HG02623 (cell line): ENCODE results near the gene CLINT1.

Experiments
- ATAC-seq: cut with Tn5 transposase; IDR thresholded peaks from one replicate; pipeline ENCODE4 v1.9.1; 2021; ENCODE audit warnings: moderate library complexity; ENCODE audit not compliant: unreplicated experiment

Gene CLINT1

DNA sequence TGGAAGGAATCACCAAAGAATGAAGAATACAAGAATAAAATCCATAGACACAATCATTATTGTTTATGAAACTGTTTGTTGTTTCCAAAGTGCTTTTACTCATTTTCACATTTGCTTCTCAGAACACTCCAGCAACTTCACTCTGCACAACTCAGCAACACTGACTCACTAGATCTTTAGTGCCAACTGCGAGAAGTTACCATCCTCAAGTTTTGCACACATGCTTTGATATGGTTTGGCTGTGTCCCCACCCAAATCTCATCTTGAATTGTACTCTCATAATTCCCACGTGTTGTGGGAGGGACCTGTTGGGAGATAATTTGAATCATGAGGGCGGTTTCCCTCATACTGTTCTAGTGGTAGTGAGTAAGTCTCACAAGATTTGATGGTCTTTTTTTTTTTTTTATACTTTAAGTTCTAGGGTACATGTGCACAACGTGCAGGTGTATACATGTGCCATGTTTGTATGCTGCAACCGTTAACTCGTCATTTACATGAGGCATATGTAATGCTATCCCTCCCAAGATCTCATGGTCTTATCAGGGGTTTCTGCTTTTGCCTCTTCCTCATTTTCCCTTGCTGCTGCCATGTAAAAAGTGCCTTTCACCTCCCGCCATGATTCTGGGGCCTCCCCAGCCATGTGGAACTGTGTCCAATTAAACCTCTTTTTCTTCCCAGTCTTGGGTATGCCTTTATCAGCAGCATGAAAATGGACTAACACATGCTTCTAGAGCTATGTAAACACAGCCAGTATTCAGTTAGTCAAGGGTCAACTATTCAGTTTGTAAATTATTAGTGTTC lies 36.9 kb downstream of the CLINT1 start:
- ATAC-seq = no peak

DNA sequence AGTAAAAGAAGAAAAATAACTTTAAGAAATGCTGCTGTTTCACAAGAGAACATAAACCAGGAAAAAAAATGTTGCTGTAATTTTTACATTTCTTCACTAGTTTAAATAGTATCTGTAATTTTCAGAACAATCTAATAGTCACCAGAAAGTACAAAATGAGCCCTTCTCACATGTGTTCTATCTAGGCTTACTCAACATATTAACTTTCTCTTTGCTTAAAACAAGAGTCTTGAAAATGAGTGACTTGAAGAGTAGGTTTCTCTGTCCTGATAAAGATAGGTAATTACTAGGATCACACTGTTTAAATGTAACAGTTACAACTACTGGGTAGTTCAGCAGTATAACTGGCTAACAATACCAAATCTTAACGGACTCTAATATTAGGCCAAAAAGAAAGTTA lies 37.5 kb downstream of the CLINT1 start:
- ATAC-seq = no peak

DNA sequence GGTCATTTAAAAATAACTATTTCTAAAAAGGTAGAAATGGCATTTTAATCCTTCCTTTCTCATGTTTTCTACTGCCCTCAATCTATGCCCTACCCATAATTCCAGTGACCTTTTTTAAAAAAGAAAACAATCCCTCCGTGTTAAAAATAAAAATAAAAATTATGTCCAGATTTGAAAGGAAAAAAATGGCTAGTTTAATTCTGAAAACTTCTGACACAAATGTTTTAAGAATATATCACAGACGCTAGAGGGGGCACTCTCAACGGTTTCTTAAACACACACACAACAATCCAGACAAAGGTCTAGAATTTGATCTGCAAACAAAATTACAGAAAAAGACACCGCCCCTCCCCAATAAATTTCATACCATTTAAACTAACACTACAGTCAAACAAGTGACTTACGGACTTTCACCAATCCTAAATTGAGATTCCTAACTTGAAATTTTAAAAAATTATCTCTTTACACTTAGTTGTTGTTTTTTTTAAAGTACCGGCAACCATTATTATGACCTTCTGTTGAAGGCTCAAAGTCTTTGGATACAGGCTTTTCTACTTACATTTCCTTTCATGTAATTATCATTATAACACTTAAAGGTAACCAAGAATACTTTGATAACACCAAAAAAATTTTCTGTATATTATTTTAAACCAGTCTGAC lies 38.2 kb downstream of the CLINT1 start:
- ATAC-seq = no peak

DNA sequence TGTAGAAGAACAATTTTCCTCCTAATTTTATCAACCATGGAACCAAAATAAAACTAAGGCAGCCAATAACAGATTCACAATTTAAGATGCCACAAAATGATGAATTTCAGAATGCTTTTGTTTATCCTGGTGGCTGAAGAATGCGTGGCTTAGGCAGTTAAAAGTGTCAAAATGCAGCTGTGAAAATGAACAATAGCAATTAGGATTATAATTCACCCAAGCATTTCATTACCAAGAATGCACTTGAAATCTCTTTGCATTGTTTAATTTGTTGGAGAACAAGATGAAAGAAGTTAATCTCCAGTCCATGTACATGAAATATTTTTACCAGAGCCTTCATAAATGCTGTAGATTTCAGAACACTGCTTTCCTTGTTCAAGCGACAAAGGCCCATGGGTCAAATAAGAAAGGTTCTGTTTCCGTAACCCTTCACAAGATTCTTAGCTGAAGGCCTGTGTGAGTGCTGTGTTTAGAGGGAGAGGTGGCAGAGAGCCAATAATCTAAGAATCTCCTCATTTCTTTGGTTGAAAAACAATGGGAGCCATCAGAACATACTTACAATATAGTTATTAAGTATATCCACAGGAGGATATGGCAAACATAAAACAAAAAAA lies 39.3 kb downstream of the CLINT1 start:
- ATAC-seq = no peak

DNA sequence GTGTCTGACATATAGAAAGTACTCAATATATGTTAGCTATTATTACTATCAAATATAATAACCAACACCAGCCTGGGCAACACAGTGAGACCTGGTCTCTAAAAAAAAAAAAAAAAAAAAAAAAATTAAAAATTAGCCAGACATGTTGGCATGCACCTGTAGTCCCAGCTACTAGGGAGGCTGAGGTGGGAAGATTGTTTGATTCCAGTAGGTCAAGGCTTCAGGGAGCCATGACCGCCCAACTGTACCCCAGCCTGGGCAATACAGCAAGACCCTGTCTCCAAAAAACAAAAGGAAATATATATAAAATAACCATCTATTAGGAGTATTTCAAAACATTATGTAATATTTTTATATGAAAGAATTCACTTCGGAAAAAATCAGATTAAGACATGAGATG lies 40.6 kb downstream of the CLINT1 start:
- no peak for ATAC-seq

DNA sequence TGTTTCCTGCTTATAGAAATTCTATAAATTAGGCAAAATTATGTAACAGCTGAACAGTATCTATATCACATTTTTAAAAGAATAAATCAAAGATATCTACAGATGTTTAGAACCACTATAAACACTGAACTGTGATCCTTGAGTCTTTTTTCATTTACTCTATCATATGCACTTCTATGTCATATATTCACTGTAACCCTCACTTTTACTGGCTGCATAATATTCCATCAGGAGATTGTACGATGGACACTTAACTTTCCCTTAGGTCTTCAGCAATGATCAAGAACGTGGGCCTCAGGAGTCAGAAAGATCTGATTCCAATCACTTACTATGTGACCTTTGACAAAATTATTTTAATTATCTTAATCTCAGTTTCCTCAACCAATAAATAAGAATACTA lies 41.0 kb downstream of the CLINT1 start:
- ATAC-seq = no peak

DNA sequence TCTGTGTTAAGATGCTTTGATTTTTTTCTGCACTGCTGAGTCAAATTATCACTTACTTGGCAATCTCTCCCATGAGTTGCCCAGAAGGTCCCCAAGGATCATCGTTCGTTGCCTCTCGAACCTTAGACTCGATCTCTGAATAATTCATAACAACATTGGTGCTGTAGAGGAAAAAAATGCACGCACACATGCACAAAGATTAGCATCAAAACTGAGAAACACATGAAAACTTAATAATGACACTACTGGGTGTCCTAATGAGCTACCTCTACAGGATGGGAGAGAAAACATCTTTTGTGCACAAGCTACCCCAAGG lies 41.6 kb downstream of the CLINT1 start:
- ATAC-seq = no peak

DNA sequence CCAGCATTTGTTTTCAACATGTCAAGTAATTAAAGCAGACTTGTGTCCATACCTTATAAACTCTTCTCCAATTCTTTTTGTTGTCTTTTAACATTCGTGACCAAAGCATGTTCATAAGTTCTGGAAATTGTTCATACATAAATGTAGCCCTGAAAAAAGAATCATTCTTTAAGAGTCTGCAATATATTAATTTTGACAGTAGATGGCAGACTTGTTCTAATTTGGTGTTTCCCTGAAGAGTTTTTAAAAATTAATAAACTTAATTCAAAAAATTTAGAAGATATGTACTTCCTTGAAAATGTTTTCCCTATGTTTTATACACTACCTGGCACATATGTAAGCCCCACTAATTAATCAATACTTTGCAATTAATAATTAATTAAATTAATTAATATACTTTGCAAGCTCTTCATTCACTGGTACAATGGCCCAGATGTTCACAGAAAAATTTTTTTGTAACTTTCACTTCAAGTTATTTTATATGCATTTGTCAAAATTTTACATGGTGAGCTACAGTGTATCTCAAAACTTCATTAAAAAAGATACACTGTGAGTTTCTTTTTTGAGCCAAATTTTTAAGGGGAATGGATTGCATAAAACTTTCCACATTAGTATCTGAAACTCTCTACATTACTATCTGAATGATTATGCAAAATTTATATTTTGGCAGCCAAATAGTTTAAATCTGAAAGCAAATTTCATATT lies 42.1 kb downstream of the CLINT1 start:
- no peak for ATAC-seq

DNA sequence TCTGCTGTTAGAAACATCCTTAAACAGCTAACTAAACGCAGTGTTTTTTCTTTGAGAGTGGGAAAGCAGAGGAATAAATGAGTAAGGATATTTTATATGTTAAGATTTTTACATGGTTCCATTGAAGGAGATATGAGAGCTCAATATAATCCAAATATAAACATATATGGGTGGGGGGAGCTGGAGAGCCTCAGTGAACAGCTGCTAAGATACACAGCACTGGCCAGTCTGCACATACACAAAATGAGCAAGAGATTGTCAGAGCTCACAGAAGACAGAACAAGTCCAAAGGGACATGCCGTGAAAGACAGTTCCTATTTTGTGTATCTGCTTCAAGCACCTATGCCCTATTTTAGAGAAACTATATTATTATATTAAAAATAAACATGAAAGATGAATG lies 46.9 kb downstream of the CLINT1 start:
- ATAC-seq = no peak

DNA sequence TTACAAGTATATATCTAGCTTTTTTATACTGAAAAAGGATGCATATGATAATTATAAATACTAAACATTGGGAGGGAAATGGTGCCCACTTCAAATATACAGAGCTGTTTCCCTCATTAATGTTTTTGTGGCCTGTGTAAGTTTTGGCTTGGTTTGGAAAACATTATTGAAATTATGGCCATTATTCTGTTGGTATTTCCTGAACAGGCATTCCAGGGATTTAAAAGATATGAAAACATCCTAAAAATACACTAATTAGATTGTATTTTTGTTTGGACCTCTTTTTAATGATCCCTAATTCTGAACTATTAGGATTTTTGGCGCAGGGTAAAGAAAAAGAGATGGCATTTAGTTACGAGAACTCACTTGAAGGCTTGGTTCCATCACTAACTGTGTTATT lies 50.9 kb downstream of the CLINT1 start:
- ATAC-seq = no peak

DNA sequence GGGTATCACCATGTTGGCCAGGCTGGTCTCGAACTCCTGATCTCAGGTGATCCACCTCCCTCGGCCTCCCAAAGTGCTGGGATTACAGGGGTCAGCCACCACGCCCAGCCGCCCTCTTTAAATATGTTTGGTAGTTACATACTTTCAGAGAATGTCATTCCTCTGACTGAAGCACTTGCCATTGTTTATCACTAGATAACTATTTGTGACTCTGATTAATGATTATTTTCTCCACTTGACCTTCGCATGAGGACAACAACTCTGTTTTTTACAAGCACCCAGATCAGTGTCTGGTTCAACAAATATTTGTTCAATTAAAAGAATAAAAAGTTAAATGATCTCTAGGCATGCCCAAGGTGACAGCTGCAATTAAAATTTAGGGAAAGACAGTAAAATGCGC lies 56.2 kb downstream of the CLINT1 start:
- ATAC-seq = no peak

DNA sequence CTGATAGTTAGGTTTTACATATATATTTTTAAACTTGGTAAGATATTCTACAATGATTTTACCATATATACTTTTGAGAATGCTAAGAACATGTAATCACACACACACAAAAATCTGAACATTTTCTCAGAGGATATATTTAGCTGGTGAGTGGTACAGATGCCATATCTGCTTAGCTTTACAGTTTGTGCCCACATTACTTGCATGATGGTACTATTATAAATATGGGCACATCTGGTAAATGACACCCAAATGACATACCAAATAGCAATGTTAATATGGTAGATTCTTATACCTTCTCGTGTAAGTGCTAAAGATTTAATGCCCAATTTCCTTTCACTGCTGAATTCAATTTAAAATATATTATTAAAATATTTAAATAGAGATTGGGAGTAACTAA lies 58.8 kb downstream of the CLINT1 start:
- ATAC-seq = no peak

DNA sequence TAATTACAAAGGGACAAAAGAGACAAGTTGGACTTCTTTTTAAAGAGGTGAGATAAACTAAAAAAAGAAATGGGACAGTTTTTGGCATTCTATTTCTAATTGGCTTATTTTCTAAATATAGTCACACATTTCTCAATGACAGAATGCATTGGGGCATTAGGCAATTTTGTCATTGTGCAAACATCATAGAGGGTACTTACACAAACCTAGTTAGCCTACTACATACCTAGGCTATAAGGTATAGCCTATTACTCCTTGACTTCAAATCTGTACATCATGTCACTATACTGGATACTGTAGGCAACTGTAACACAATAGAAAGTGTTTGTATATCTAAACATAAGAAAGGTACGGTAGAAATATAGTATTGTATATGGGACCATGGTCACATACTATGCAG lies 59.4 kb downstream of the CLINT1 start:
- no peak for ATAC-seq

DNA sequence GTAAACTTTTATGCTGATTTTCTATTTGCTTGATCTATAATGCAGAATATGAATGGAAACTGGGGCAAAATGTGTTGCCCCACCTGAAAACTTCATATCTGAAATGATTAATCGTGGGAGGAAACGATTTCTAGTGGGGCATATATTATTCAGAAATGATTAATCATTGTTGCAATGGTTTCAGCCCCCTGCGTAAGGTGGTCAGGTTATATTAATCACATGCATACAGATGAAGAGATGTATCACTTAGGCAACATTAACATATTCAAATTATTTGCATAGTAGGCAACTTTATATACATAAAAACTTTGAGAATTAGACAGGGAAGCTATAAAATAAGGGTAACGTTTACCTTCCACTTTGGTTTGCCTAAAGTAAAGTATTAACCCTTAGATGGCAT lies 65.6 kb downstream of the CLINT1 start:
- ATAC-seq = no peak

DNA sequence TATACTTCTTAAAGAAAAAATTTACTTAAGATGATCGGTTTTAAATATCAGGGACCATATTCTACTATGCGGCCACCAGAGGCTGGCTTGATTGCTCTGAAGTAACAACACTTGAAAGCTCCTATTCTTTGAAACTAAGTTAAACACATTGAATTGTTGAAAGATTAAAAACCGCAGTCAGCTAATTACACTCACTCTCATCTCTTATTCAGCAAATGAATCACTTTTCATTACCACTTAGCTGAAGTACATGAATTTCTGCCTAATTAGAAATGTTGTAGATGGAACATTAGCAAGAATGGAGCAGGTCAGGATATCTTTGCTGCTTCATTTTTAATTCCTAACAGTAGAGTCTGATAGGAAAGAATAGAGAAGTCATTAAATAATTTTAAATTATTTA lies 73.1 kb downstream of the CLINT1 start:
- no peak for ATAC-seq

DNA sequence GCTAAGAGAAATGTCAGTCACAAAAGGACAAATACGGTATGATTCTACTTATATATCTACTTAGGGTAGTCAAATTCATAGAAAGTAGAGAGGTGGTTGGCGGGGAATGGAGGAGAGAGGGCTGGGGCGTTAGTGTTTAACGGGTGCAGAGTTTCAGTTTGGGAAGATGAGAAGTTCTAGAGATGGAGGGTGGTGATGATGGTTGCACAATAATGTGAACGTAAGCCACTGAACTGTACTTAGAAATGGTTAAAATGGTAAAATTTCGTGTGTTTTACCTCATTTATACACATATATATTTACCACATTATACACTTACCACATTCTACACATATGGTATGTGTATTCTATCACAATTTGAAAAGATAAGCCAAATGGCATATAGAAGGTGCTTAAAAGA lies 79.7 kb downstream of the CLINT1 start:
- no peak for ATAC-seq

DNA sequence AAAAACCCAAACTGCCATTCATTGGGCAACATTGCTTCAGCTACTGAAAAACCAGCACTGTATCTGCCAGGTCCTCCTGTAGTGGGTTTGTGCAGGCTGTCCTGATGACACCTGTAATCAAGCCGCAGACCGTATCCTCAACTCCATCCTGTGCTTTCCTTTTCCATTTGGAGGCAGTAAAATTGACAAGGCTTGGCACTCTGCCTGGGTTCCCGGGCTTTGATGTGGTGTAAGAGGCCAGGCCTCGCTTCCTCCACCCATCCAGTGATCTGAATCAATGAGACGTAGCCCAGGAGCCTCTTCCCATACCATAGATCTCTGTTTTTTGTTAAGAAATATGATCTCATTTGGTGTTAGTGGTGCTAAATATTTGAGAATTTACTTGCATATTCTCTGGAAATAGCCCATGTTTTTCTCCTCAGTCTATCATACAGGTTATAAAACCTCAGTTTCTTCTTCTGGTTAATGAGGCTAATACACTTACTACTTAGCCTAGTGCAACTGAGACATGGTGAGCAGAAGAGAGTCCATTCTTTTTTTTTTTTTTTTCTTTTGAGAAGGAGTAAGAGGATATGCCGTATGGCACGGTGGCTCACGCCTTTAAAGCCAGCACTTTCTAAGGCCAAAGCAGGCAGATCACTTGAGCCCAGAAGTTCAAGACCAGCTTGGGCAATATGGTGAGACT lies 80.7 kb downstream of the CLINT1 start:
- ATAC-seq = no peak

DNA sequence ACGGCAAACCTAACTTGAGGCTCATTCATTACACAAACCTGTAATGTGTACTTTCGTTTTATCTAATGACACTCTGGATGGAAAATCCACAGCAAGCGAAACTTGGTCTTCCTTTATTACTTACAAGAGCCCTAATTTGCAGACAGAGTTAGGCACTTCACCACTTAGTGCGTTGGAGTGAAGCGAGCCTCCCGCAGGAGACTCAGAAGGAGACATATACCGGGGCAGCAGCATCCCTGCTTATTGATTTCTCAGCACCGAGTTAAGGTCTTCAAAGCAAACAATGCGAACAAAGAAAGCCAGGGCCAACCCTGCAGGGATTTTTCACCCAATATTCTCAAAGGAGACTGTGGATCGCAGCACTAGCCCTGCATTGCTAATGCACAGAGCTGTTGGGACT lies 86.8 kb downstream of the CLINT1 start:
- ATAC-seq = no peak

DNA sequence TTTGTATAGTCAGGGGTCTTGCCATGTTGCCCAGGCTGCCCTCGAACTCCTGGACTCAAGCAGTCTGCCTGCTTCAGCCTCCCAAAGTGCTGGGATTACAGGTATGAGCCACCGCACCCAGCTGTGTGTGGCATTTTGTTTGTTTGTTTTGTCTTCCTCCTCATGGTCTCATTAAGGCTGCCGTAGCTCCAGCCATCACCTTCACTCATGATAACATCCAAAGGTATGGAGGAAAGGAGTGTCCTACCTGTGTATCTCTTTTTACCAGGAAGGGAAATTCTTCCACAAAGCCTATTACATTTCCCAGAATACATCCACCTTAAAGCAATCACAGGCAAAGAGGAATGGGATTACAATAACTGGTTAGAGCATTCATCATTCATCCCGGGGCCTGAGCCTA lies 88.3 kb downstream of the CLINT1 start:
- no peak for ATAC-seq

DNA sequence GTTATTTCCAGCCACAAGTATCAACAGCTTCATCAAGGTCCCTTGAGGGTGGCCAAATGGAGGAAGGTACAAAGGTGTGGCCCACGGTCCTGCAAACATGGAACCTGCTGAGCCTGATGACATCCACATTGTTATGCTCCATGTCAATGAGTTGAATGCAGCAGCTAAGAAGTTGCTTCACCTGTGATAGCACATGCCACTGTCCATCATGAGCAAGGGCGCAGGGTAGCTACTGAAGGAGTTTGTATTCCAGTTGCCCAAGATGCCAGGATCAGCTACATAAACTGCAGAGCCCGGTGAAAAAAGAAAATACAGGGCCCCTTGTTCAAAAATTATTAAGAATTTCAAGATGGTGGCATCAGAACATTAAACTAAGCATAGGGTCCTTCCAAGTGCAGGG lies 91.3 kb downstream of the CLINT1 start:
- no peak for ATAC-seq

DNA sequence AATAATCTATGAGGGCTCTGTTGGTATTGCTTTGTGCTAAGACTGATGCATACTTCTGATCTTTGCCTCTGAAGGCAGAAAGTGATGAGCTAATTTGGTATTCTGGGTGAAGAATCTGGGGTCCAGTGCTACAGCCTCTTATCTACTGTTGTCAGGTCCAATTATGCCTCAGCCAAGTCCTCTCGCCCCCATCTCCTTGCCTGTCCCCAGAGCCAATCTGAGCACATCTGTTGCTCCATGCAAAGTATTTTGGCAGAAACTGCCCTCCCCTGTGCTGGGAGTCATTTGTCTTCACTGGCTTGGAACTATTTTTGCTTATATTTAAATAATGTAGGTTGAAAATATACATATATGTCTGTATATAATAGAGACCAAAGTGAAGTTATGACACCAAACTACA lies 92.0 kb downstream of the CLINT1 start:
- ATAC-seq = no peak
